ENCODE data around the gene CTDNEP1. TPM values are rescaled to one million over a fixed set of nuclear protein-coding genes. Genes with fewer than 3 reads are reported as not detected.
A peak's percentile ranks its signal among the peaks of the same experiment; 100 is the strongest.

The CTDNEP1 gene
- total and polyA plus RNA-seq, 7 donors, result 171 to 332 (median 217) TPM

- no peak overlapping the region for H3K27ac ChIP-seq
- DNase-seq (peak in 1 of 2 donors; percentile 9), ATAC-seq (no peak)
- H3K36me3 ChIP-seq (ENCODE audit: insufficient read depth in 1 of 2, low read depth in 1 of 2), result peaks cover 7 to 62% of the 10 kb centered on the region in 2 donors
- peaks cover 18% of the 10 kb centered on the region for H3K4me1 ChIP-seq
- WGBS, 3 donors, result 94 to 96% (median 96%) methylated on average over 18 to 19 of the region's 19 CpGs
- H3K9me3 ChIP-seq, result no peaks in the 10 kb centered on the region
- no peak overlapping the region for H3K4me3 ChIP-seq
- H3K27me3 ChIP-seq (ENCODE audit: insufficient read depth in 3 of 3, low read length in 2 of 3), result no peaks in the 10 kb centered on the region
- no peak for TF ChIP-seq CTCF (IDR thresholded peaks at IDR 0.05)
- intact Hi-C loops (cut with DNase I), result no loop called here
Measured at GRCh38 chr17:7229504-7229903, 22.0 kb downstream of the CTDNEP1 start.

- Histone ChIP-seq H3K36me3 (ENCODE audit: insufficient read depth in 1 of 2, low read depth in 1 of 2) (peaks cover 7 to 68% of the 10 kb centered on the region in 2 donors), H3K9me3 (no peaks in the 10 kb centered on the region), H3K4me3 (no peak overlapping the region), H3K27ac (no peak overlapping the region), H3K4me1 (peaks cover 23% of the 10 kb centered on the region), H3K27me3 (ENCODE audit: insufficient read depth in 3 of 3, low read length in 2 of 3) (no peaks in the 10 kb centered on the region)
- 89 to 90% (median 89%) methylated on average over 14 of the region's 14 CpGs for WGBS, 3 donors
- intact Hi-C loops (cut with DNase I), result no loop called here
- no peak for ATAC-seq
- no peak for TF ChIP-seq CTCF (IDR thresholded peaks at IDR 0.05)
- no peak for DNase-seq
Measured at GRCh38 chr17:7228920-7229319, 22.6 kb downstream of the CTDNEP1 start.

GRCh38 chr17:7226721-7227710 lies 24.5 kb downstream of the CTDNEP1 start:
- H3K36me3 ChIP-seq (ENCODE audit: insufficient read depth in 1 of 2, low read depth in 1 of 2), result peaks cover 10 to 87% of the 10 kb centered on the region in 2 donors
- no peaks in the 10 kb centered on the region for H3K9me3 ChIP-seq
- peaks cover 19% of the 10 kb centered on the region for H3K4me1 ChIP-seq
- intact Hi-C loops (cut with DNase I), result no loop called here
- H3K27ac ChIP-seq, result peak overlapping the region; percentile 30
- H3K4me3 ChIP-seq, result no peak overlapping the region
- ATAC-seq (peak in 1 of 4 donors; percentile 5), DNase-seq (peak in 1 of 2 donors; percentile 14)
- 85 to 94% (median 89%) methylated on average over 31 of the region's 31 CpGs for WGBS, 3 donors
- TF ChIP-seq CTCF (IDR thresholded peaks at IDR 0.05), result no peak
- H3K27me3 ChIP-seq (ENCODE audit: insufficient read depth in 3 of 3, low read length in 2 of 3), result no peaks in the 10 kb centered on the region

GRCh38 chr17:7225711-7226331 lies 25.7 kb downstream of the CTDNEP1 start:
- Histone ChIP-seq H3K4me3 (no peak overlapping the region), H3K4me1 (peaks cover 26% of the 10 kb centered on the region), H3K36me3 (ENCODE audit: insufficient read depth in 1 of 2, low read depth in 1 of 2) (peaks cover 10 to 98% of the 10 kb centered on the region in 2 donors), H3K27ac (peak overlapping the region; percentile 36), H3K27me3 (ENCODE audit: insufficient read depth in 3 of 3, low read length in 2 of 3) (no peaks in the 10 kb centered on the region), H3K9me3 (no peaks in the 10 kb centered on the region)
- TF ChIP-seq CTCF (IDR thresholded peaks at IDR 0.05), result no peak
- peak in 3 of 4 donors; percentile 9 to 21 (median 18) for ATAC-seq
- 57 to 77% (median 72%) methylated on average over 13 to 21 of the region's 21 CpGs for WGBS, 3 donors
- intact Hi-C loops (cut with DNase I), result no loop called here
- peak in 1 of 2 donors; percentile 18 for DNase-seq
